OCI-LY7 (cell line): ENCODE data around the gene FBXL17.

Source experiments
- CTCF ChIP-seq: fragments of 200-600 bp; sonication (generic); conservative IDR thresholded peaks from 2 replicates; pipeline ENCODE4 v1.5.1; 2014; ENCODE audit warnings: mild to moderate bottlenecking, antibody characterized with exemption, low read length, moderate library complexity, mixed read lengths
- EZH2phosphoT487 ChIP-seq: fragments of 200-600 bp; sonication (generic); IDR thresholded peaks from 2 replicates; pipeline ENCODE4 v1.6.1; 2018; ENCODE audit warnings: low read depth, borderline replicate concordance, mild to moderate bottlenecking, mixed run types, antibody characterized with exemption, low read length, moderate library complexity, mixed read lengths

- no peak for TF ChIP-seq CTCF
- TF ChIP-seq EZH2phosphoT487: no peak
Measured at GRCh38 chr5:107824821-107825220, 557.1 kb downstream of the FBXL17 start.
